HEK293T (cell line): Measurements from ENCODE around the gene ATP1A4.

Experiments
- CTCF ChIA-PET: fragments of 350-600 bp; formaldehyde crosslinking; extraction: SDS; loops from one replicate; lab custom pipeline; 2021; ENCODE audit warnings: antibody characterized with exemption, inconsistent platforms; lab: Yijun Ruan, JAX
- POLR2A ChIA-PET: fragments of 350-600 bp; formaldehyde crosslinking; extraction: SDS; loops from one replicate; lab custom pipeline; 2020; ENCODE audit warnings: antibody characterized with exemption, inconsistent platforms; lab: Yijun Ruan, JAX
- DNase-seq: peaks from one replicate; pipeline ENCODE4 v3.0.0; 2012; ENCODE audit warnings: mixed read lengths; ENCODE audit errors: extremely low spot score
- BHLHE40 ChIP-seq: fragments of 450-650 bp; IDR thresholded peaks from 2 replicates; pipeline ENCODE4 v1.6.1; 2016; ENCODE audit warnings: mild to moderate bottlenecking, moderate library complexity, borderline replicate concordance
- ELF4 ChIP-seq: fragments of 450-650 bp; IDR thresholded peaks from 2 replicates; pipeline ENCODE4 v1.6.1; 2017; ENCODE audit warnings: antibody characterized with exemption
- FOXA1 ChIP-seq: fragments of 450-650 bp; IDR thresholded peaks from 2 replicates; pipeline ENCODE4 v1.6.1; 2016; ENCODE audit warnings: mild to moderate bottlenecking
- FOXK2 ChIP-seq: fragments of 450-650 bp; IDR thresholded peaks from 2 replicates; pipeline ENCODE4 v1.6.1; 2016; ENCODE audit warnings: mild to moderate bottlenecking
- HDGF ChIP-seq: fragments of 450-650 bp; IDR thresholded peaks from 2 replicates; pipeline ENCODE4 v1.6.1; 2017; ENCODE audit warnings: antibody characterized with exemption, borderline replicate concordance
- L3MBTL2 ChIP-seq: fragments of 450-650 bp; conservative IDR thresholded peaks from 2 replicates; pipeline ENCODE4 v1.6.1; 2016; ENCODE audit warnings: mild to moderate bottlenecking
- NFRKB ChIP-seq: fragments of 450-650 bp; IDR thresholded peaks from 2 replicates; pipeline ENCODE4 v1.6.1; 2016; ENCODE audit warnings: mild to moderate bottlenecking, moderate library complexity
- SP1 ChIP-seq: fragments of 450-650 bp; IDR thresholded peaks from 2 replicates; pipeline ENCODE4 v1.6.1; 2017

The ATP1A4 gene

GRCh38 chr1:160228431-160228830, 77.0 kb downstream of the ATP1A4 start:
- POLR2A ChIA-PET, result no interaction called here
- no peak for DNase-seq
- CTCF ChIA-PET, result interaction anchor here (0.7 to 1.1 kb wide), 3 partner anchors 17 to 147 kb away, joined by 4 to 7 read pairs (median 4); no protein-coding TSS in a partner anchor
- no peak for TF ChIP-seq SP1
- no peak for TF ChIP-seq NFRKB
- TF ChIP-seq FOXK2, result no peak
- no peak for TF ChIP-seq ELF4
- TF ChIP-seq BHLHE40, result no peak

- ChIA-PET CTCF (interaction anchor here (1.1 to 1.2 kb wide), 2 partner anchors 40 kb away, joined by 3 read pairs; no protein-coding TSS in a partner anchor), POLR2A (no interaction called here)
- TF ChIP-seq HDGF (no peak), FOXA1 (no peak), BHLHE40 (no peak), L3MBTL2 (no peak)
- no peak for DNase-seq
These were observed 81.5 kb downstream of the ATP1A4 start for GRCh38 chr1:160232911-160233310.
